H9 (cell line): ENCODE measurements around the gene LITAF. TPM values are rescaled to one million over a fixed set of nuclear protein-coding genes. Genes with fewer than 3 reads are reported as not detected.
"Not testable (repeated sequence)": the region's sequence is repeated elsewhere in the genome, so short reads cannot be mapped to it uniquely, and the experiment has no call there.

ENCODE experiments used
- DNase-seq: peaks from one replicate; pipeline ENCODE4 v3.0.0-alpha.2; 2017
- H2AFZ ChIP-seq: one replicate; pipeline ENCODE4 v1.6.1; 2013; ENCODE audit warnings: mild to moderate bottlenecking, low read length, control low read depth, moderate library complexity
- H2AK5ac ChIP-seq: 2 replicates; pipeline ENCODE4 v1.6.1; 2013; ENCODE audit warnings: low read length, control low read depth, mixed read lengths; ENCODE audit not compliant: insufficient read length
- H2BK120ac ChIP-seq: one replicate; pipeline ENCODE4 v1.6.1; 2013; ENCODE audit warnings: low read depth, mild to moderate bottlenecking, low read length, control low read depth, inconsistent platforms; ENCODE audit not compliant: poor library complexity, severe bottlenecking
- H2BK12ac ChIP-seq: 2 replicates; pipeline ENCODE4 v1.6.1; 2013; ENCODE audit warnings: low read length, control low read depth, mixed read lengths, low read depth; ENCODE audit not compliant: insufficient read length
- H2BK15ac ChIP-seq: 2 replicates; pipeline ENCODE4 v1.6.1; 2013; ENCODE audit warnings: low read depth, low read length, control low read depth
- H2BK20ac ChIP-seq: one replicate; pipeline ENCODE4 v1.6.1; 2013; ENCODE audit warnings: low read depth, mild to moderate bottlenecking, low read length, control low read depth, inconsistent platforms; ENCODE audit not compliant: poor library complexity, severe bottlenecking
- H2BK5ac ChIP-seq: 2 replicates; pipeline ENCODE4 v1.6.1; 2013; ENCODE audit warnings: low read length, control low read depth, mixed read lengths; ENCODE audit not compliant: insufficient read length
- H3K14ac ChIP-seq: 2 replicates; pipeline ENCODE4 v1.6.1; 2013; ENCODE audit warnings: low read length, control low read depth; ENCODE audit not compliant: insufficient read depth
- H3K18ac ChIP-seq: 2 replicates; pipeline ENCODE4 v1.6.1; 2013; ENCODE audit warnings: low read depth, mild to moderate bottlenecking, mixed read lengths, low read length, control low read depth; ENCODE audit not compliant: insufficient read length
- H3K23ac ChIP-seq: 2 replicates; pipeline ENCODE4 v1.6.1; 2013; ENCODE audit warnings: low read length, control low read depth, mixed read lengths, low read depth; ENCODE audit not compliant: insufficient read length
- H3K23me2 ChIP-seq: 2 replicates; pipeline ENCODE4 v1.6.1; 2013; ENCODE audit warnings: low read depth, mild to moderate bottlenecking, mixed read lengths, low read length, control low read depth; ENCODE audit not compliant: insufficient read length, poor library complexity, severe bottlenecking
- H3K27ac ChIP-seq: 2 replicates; pipeline ENCODE4 v1.5.1; 2013; ENCODE audit warnings: low read length, control low read depth, mixed read lengths, low read depth; ENCODE audit not compliant: insufficient read length
- H3K27me3 ChIP-seq: 2 replicates; pipeline ENCODE4 v1.6.1; 2013; ENCODE audit warnings: low read length, control low read depth, inconsistent platforms; ENCODE audit not compliant: insufficient read depth
- H3K4ac ChIP-seq: 2 replicates; pipeline ENCODE4 v1.6.1; 2013; ENCODE audit warnings: low read depth, mild to moderate bottlenecking, control low read depth, inconsistent platforms, low read length, moderate library complexity
- H3K4me1 ChIP-seq: 2 replicates; pipeline ENCODE4 v1.6.1; 2013; ENCODE audit warnings: low read length, control low read depth, inconsistent platforms; ENCODE audit not compliant: insufficient read depth
- H3K4me2 ChIP-seq: 2 replicates; pipeline ENCODE4 v1.6.1; 2013; ENCODE audit warnings: low read length, control low read depth, mixed read lengths; ENCODE audit not compliant: insufficient read length, insufficient read depth
- H3K56ac ChIP-seq: 2 replicates; pipeline ENCODE4 v1.6.1; 2013; ENCODE audit warnings: low read depth, mild to moderate bottlenecking, mixed read lengths, low read length, control low read depth; ENCODE audit not compliant: insufficient read length
- H3K79me1 ChIP-seq: 2 replicates; pipeline ENCODE4 v1.6.1; 2013; ENCODE audit warnings: low read depth, mild to moderate bottlenecking, moderate library complexity, low read length, control low read depth, inconsistent platforms; ENCODE audit not compliant: insufficient read depth, poor library complexity, severe bottlenecking
- H3K79me2 ChIP-seq: 2 replicates; pipeline ENCODE4 v1.6.1; 2013; ENCODE audit warnings: low read length, control low read depth, inconsistent platforms; ENCODE audit not compliant: insufficient read depth
- H3K9ac ChIP-seq: 2 replicates; pipeline ENCODE4 v1.6.1; 2013; ENCODE audit warnings: low read length, control low read depth, mixed read lengths; ENCODE audit not compliant: insufficient read length; ENCODE audit errors: extremely low read depth
- H3K9me3 ChIP-seq: one replicate; pipeline ENCODE4 v1.6.1; 2013; ENCODE audit warnings: low read depth, low read length, inconsistent platforms; ENCODE audit not compliant: control insufficient read depth
- H3T11ph ChIP-seq: one replicate; pipeline ENCODE4 v1.6.1; 2013; ENCODE audit warnings: mild to moderate bottlenecking, low read length, control low read depth, inconsistent platforms
- H4K20me1 ChIP-seq: one replicate; pipeline ENCODE4 v1.6.1; 2013; ENCODE audit not compliant: control insufficient read depth, insufficient read length, insufficient read depth
- H4K5ac ChIP-seq: 2 replicates; pipeline ENCODE4 v1.6.1; 2013; ENCODE audit warnings: low read depth, mild to moderate bottlenecking, mixed read lengths, low read length, control low read depth; ENCODE audit not compliant: insufficient read length
- H4K8ac ChIP-seq: replicated peaks from 2 replicates; pipeline ENCODE4 v1.6.1; 2013; ENCODE audit warnings: low read length, control low read depth, mixed read lengths, low read depth; ENCODE audit not compliant: insufficient read length
- H4K91ac ChIP-seq: 2 replicates; pipeline ENCODE4 v1.6.1; 2013; ENCODE audit warnings: low read depth, mild to moderate bottlenecking, moderate library complexity, mixed read lengths, low read length, control low read depth; ENCODE audit not compliant: insufficient read length
- H3K27ac Mint-ChIP-seq, 3 experiments: 2 replicates in 2 of 3; 3 replicates in 1 of 3; pipeline ENCODE4 v1.8.0; 2020 to 2021; ENCODE audit warnings: mixed read lengths in 3 of 3, mild to moderate bottlenecking in 1 of 3, moderate library complexity in 1 of 3
- H3K27me3 Mint-ChIP-seq: 2 replicates; pipeline ENCODE4 v1.8.0; 2021; ENCODE audit warnings: low read depth, mild to moderate bottlenecking, moderate library complexity, mixed read lengths
- H3K36me3 Mint-ChIP-seq, 3 experiments: 2 replicates in 2 of 3; 3 replicates in 1 of 3; pipeline ENCODE4 v1.8.0; 2020 to 2021; ENCODE audit warnings: low read depth in 3 of 3, mixed read lengths in 3 of 3; ENCODE audit not compliant: insufficient read depth in 1 of 3
- H3K4me1 Mint-ChIP-seq, 2 experiments: 2 replicates each; pipeline ENCODE4 v1.8.0; 2020; ENCODE audit warnings: mixed read lengths in 2 of 2
- H3K4me3 Mint-ChIP-seq, 2 experiments: 2 replicates in 1 of 2; 3 replicates in 1 of 2; pipeline ENCODE4 v1.8.0; 2020 to 2021; ENCODE audit warnings: mild to moderate bottlenecking in 2 of 2, mixed read lengths in 2 of 2, moderate library complexity in 1 of 2
- H3K9me3 Mint-ChIP-seq, 2 experiments: 2 replicates in 1 of 2; 3 replicates in 1 of 2; pipeline ENCODE4 v1.8.0; 2020; ENCODE audit warnings: mild to moderate bottlenecking in 2 of 2, mixed read lengths in 2 of 2, moderate library complexity in 1 of 2
- WGBS: extraction: QIAGEN DNeasy Blood & Tissue Kit; methylation state at CpG from one replicate; pipeline ENCODE4 v1.1.7; 2013; ENCODE audit warnings: missing lambda C conversion rate, low lambda C conversion rate, mixed read lengths; ENCODE audit not compliant: insufficient read length; ENCODE audit errors: extremely low coverage; 5-methylcytosine and 5-hydroxymethylcytosine counted together
- total RNA-seq: library from RNA; stranded (reverse); gene quantifications from 2 replicates; pipeline ENCODE4 v1.2.1, GENCODE V29; 2021
- TF ChIP-seq, protein P1 (sequence below): fragments of 200-600 bp; sonication (generic); conservative IDR thresholded peaks from 3 replicates; pipeline ENCODE4 v1.8.0; 2021; ENCODE audit warnings: antibody characterized with exemption, mild to moderate bottlenecking

LITAF gene
- total RNA-seq, 1 experiment from 2014 or later, result 249 TPM

DNA sequence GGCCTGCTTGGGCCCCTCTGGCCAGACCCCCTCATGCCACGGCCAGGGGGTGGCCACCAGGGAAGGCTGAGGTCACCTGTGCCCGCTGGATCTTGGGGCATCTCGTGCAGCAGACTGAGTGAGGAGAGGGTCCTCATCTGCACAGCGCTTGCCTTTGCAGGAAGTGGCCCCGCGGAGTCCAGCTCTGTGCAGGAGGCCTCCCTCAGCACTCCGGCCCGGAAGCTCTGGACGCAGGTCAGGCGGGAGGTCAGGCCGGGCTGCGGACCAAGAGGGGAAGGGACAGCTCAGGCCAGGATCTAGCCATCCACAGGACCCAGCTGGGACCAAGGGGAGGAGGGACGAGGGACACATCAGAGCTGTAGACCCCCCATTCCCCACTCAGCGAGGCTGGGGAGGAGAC lies 72.4 kb downstream of the LITAF start:
- no peaks in the 10 kb centered on the region; the same call in 1 of the 2 replicates for H3K4me1 ChIP-seq
- H3K4ac ChIP-seq, result no peak overlapping the region
- TF ChIP-seq, protein P1, sequence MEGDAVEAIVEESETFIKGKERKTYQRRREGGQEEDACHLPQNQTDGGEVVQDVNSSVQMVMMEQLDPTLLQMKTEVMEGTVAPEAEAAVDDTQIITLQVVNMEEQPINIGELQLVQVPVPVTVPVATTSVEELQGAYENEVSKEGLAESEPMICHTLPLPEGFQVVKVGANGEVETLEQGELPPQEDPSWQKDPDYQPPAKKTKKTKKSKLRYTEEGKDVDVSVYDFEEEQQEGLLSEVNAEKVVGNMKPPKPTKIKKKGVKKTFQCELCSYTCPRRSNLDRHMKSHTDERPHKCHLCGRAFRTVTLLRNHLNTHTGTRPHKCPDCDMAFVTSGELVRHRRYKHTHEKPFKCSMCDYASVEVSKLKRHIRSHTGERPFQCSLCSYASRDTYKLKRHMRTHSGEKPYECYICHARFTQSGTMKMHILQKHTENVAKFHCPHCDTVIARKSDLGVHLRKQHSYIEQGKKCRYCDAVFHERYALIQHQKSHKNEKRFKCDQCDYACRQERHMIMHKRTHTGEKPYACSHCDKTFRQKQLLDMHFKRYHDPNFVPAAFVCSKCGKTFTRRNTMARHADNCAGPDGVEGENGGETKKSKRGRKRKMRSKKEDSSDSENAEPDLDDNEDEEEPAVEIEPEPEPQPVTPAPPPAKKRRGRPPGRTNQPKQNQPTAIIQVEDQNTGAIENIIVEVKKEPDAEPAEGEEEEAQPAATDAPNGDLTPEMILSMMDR, result no peak

DNA sequence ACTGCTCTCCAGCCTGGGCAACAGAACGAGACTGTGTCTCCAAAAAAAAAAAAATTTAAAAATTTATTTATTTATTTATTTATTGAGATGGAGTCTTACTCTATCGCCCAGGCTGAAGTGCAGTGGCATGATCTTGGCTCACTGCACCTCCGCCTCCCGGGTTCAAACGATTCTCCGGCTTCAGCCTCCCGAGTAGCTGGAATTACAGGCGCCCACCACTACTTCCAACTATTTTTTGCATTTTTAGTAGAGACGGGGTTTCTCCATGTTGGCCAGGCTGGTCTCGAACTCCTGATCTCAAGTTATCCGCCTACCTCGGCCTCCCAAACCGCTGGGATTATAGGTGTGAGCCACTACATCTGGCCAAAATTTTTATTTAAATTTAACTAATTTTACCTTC lies 73.4 kb downstream of the LITAF start:
- H2BK120ac ChIP-seq, H4K20me1 ChIP-seq, H2BK15ac ChIP-seq, H3K9me3 ChIP-seq, H3K79me1 ChIP-seq, H3K18ac ChIP-seq, H3K4ac ChIP-seq, H3K4me3 Mint-ChIP-seq, H2BK20ac ChIP-seq, H3K23ac ChIP-seq, H3K27me3 ChIP-seq, H3K4me2 ChIP-seq, DNase-seq, H2BK5ac ChIP-seq, H3K27ac Mint-ChIP-seq, H4K5ac ChIP-seq, H3K27ac ChIP-seq, H3K36me3 Mint-ChIP-seq, H3K27me3 Mint-ChIP-seq, H3K23me2 ChIP-seq, H3K56ac ChIP-seq, H3T11ph ChIP-seq, H3K14ac ChIP-seq, H3K9ac ChIP-seq, H3K4me1 ChIP-seq, H3K9me3 Mint-ChIP-seq, H3K79me2 ChIP-seq, H2AFZ ChIP-seq, H4K8ac ChIP-seq, H2BK12ac ChIP-seq, H2AK5ac ChIP-seq, H4K91ac ChIP-seq: not testable (repeated sequence)
- peaks cover 18 to 22% of the 10 kb centered on the region in 2 experiments for H3K4me1 Mint-ChIP-seq
- WGBS, result no CpG with 5 or more reads among the region's 13 CpGs

More for the DNA sequence above, 72.4 kb downstream of the LITAF start:
- Histone ChIP-seq H2BK15ac (no peak overlapping the region), H3K27ac (no peak overlapping the region), H4K20me1 (no peaks in the 10 kb centered on the region), H2AFZ (no peak overlapping the region), H2AK5ac (no peak overlapping the region), H2BK12ac (no peak overlapping the region), H3K79me1 (no peaks in the 10 kb centered on the region), H4K8ac (no peak overlapping the region), H3K56ac (no peak overlapping the region), H3K18ac (no peak overlapping the region), H3K9ac (no peak overlapping the region), H3K4me2 (no peak overlapping the region), H3K14ac (no peak overlapping the region), H2BK20ac (no peak overlapping the region), H4K91ac (no peak overlapping the region), H3K23ac (no peak overlapping the region), H2BK5ac (no peak overlapping the region), H2BK120ac (no peak overlapping the region), H3K27me3 (no peaks in the 10 kb centered on the region), H3K79me2 (no peaks in the 10 kb centered on the region), H4K5ac (no peak overlapping the region), H3K23me2 (no peaks in the 10 kb centered on the region), H3T11ph (no peak overlapping the region), H3K9me3 (no peaks in the 10 kb centered on the region)
- Mint-ChIP-seq H3K27ac (no peak overlapping the region; a peak in 1 of 7 replicates), H3K36me3 (no peaks in the 10 kb centered on the region; a peak in 2 of 7 replicates), H3K4me1 (peaks cover 20 to 24% of the 10 kb centered on the region in 2 experiments), H3K4me3 (no peak overlapping the region), H3K27me3 (no peaks in the 10 kb centered on the region; the same call in 1 of the 2 replicates), H3K9me3 (no peaks in the 10 kb centered on the region; a peak in 1 of 5 replicates)
- no CpG with 5 or more reads among the region's 14 CpGs for WGBS
- DNase-seq, result no peak
